Measurements from ENCODE around the gene ROBO1. TPM values are rescaled to one million over a fixed set of nuclear protein-coding genes. Genes with fewer than 3 reads are reported as not detected.

ROBO1 gene
- total and polyA plus RNA-seq, 2 of the 8 experiments (the other 6 are each of a cell fraction or from before 2014, with no cell fraction given) = 51.4 to 91.0 TPM

DNA sequence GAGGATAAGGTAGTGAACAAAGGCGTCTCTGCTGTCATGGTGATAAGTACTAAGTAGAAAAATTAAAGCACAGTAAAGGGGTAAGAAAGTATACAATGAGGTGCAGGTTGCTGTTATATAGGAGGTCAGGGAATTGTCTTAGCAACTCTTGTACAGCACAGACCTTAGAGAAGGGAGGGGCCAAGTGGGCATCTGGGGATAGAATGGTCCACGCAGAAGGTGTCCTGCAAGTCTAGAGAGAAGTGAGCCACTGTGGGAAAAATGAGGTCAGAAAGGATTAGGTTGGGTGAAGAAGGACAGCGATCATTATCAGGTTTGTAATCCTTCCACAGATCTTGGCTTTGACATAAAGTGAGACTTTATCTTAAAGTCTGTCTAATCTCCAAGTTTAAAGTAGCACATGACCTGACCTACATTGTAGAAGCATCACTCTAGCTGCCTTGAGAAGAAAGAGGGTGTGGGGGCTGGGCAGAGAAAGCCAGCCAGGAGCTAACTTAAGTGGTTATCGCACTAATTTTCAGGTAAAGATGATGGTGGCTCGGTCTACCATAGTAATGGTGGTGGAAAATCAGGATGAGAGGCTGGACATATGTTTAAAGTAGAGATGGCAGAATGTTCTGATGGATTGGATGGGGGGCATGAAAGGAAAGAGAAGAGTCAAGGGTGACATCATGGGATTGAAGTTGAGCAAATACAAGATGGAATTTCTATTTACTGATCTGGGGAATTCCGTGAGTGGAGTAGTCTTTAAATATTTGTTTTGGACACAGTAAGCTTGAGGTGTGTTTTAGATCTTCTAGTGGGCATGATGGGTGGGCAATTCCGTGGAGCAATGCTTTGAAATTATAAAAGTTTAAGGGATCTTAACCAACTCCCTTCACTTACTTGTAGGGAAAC is 919.2 kb downstream of the ROBO1 start:
- no peak overlapping the region for H3K27ac ChIP-seq (ENCODE audit: low read depth, low read length)
- no peak for FAIRE-seq
- DNase-seq (ENCODE audit: low read depth in 1 of 2, low spot score in 2 of 2) = no peak
- H2AFZ ChIP-seq (ENCODE audit: low read length) = no peak overlapping the region
- no peak overlapping the region for H2BK12ac ChIP-seq (ENCODE audit: low read depth, low read length)
- no peaks in the 10 kb centered on the region for H3K9me3 ChIP-seq (ENCODE audit: insufficient read depth in 2 of 2, low read depth in 1 of 2, low read length in 1 of 2)
- H3K27me3 ChIP-seq (replicated peaks in 1 of 4; ENCODE audit: control insufficient read depth in 3 of 4, extremely low read depth in 1 of 4, insufficient read depth in 3 of 4, low read length in 3 of 4) = no peaks in the 10 kb centered on the region
- no peaks in the 10 kb centered on the region for H4K20me1 ChIP-seq (replicated peaks in 1 of 2; ENCODE audit: control insufficient read depth in 1 of 2, insufficient read depth in 2 of 2, low read length in 2 of 2)
- ChIA-PET CTCF (ENCODE audit: partially characterized antibody) (interaction anchor here (0.6 to 1.1 kb wide), 3 partner anchors 184 to 649 kb away, joined by 3 to 4 read pairs (median 3); no protein-coding TSS in a partner anchor), POLR2A (ENCODE audit: partially characterized antibody) (no interaction called here)
- H2BK20ac ChIP-seq (ENCODE audit: low read length) = no peak overlapping the region
- WGBS, 2 experiments (ENCODE audit: extremely low coverage in 1 of 2, insufficient coverage in 1 of 2, insufficient read length in 1 of 2, insufficient replicate concordance in 2 of 2, low coverage in 1 of 2, low lambda C conversion rate in 2 of 2, missing lambda C conversion rate in 1 of 2) = 90% methylated on average over 7 of the region's 7 CpGs; no CpG with 5 or more reads in 1 of the 2 experiments
- H3K56ac ChIP-seq (replicated peaks; ENCODE audit: insufficient read length, low read depth, low read length) = no peak overlapping the region
- no peaks in the 10 kb centered on the region for H3K36me3 ChIP-seq (ENCODE audit: control insufficient read depth in 2 of 4, insufficient read depth in 4 of 4, low read length in 3 of 4)
- no peak overlapping the region for H4K5ac ChIP-seq (ENCODE audit: insufficient read length, low read depth, low read length)
- no peak overlapping the region for H3K23ac ChIP-seq (ENCODE audit: insufficient read length)
- H3K4me1 ChIP-seq (replicated peaks in 1 of 4; ENCODE audit: control insufficient read depth in 3 of 4, insufficient read depth in 4 of 4, low read length in 3 of 4) = peaks cover 0 to 3% (median 0%) of the 10 kb centered on the region in 4 experiments; a peak in 1 of 7 replicates
- H3K4me3 ChIP-seq (ENCODE audit: extremely low read depth in 1 of 4, insufficient read depth in 2 of 4, low read depth in 3 of 4, low read length in 4 of 4) = no peak overlapping the region
- no peak overlapping the region for H2BK120ac ChIP-seq (replicated peaks; ENCODE audit: low read depth, low read length)
- no peak overlapping the region for H2AK5ac ChIP-seq (ENCODE audit: low read depth, low read length)
- no peaks in the 10 kb centered on the region for H3K79me1 ChIP-seq (ENCODE audit: low read depth, low read length)
- no peak overlapping the region for H3K18ac ChIP-seq (ENCODE audit: extremely low read depth, low read length)
- H3K4me2 ChIP-seq (ENCODE audit: insufficient read depth in 1 of 2, low read depth in 2 of 2, low read length in 2 of 2) = no peak overlapping the region
- H3K14ac ChIP-seq (ENCODE audit: insufficient read length) = no peak overlapping the region
- no peak overlapping the region for H3K9ac ChIP-seq (replicated peaks in 1 of 4; ENCODE audit: extremely low read depth in 1 of 4, low read depth in 3 of 4, low read length in 3 of 4)
- H3K4ac ChIP-seq (replicated peaks; ENCODE audit: insufficient read length, low read depth, low read length) = no peak overlapping the region
- H4K91ac ChIP-seq (replicated peaks; ENCODE audit: insufficient read length, low read length) = no peak overlapping the region
- no peak overlapping the region for H2BK5ac ChIP-seq (ENCODE audit: low read depth, low read length)
- no peak overlapping the region for H2BK15ac ChIP-seq (ENCODE audit: low read length)
- H3K23me2 ChIP-seq (ENCODE audit: low read depth, low read length) = no peaks in the 10 kb centered on the region; the same call in 1 of the 2 replicates
- H4K8ac ChIP-seq (ENCODE audit: extremely low read depth, insufficient read depth, low read length) = no peak overlapping the region
- peaks cover 0 to 4% of the 10 kb centered on the region in 2 experiments; a peak in 2 of 4 replicates for H3K79me2 ChIP-seq (ENCODE audit: control insufficient read depth in 1 of 2, insufficient read depth in 2 of 2, low read length in 2 of 2)
- TF ChIP-seq RNF2 (IDR thresholded peaks at IDR 0.05; ENCODE audit: borderline replicate concordance, low read depth, low read length, missing control alignments, poor library complexity, severe bottlenecking) (no peak), CHD2 (IDR thresholded peaks at IDR 0.05; ENCODE audit: low read length) (no peak), CREB1 (IDR thresholded peaks at IDR 0.05) (no peak), ASH2L (IDR thresholded peaks at IDR 0.05; ENCODE audit: low read length) (no peak), CBX5 (IDR thresholded peaks at IDR 0.05; ENCODE audit: low read depth, low read length) (no peak), GABPA (IDR thresholded peaks at IDR 0.05; ENCODE audit: borderline replicate concordance, insufficient read depth, low read length) (no peak), SP1 (IDR thresholded peaks at IDR 0.05; ENCODE audit: low read depth, low read length) (no peak), HDAC2 (IDR thresholded peaks at IDR 0.05; ENCODE audit: borderline replicate concordance in 1 of 2, low read depth in 2 of 2, low read length in 2 of 2) (no peak), SIRT6 (IDR thresholded peaks at IDR 0.05; ENCODE audit: low read length) (no peak), GTF2F1 (IDR thresholded peaks at IDR 0.05; ENCODE audit: borderline replicate concordance, low read depth, low read length) (no peak), BRCA1 (IDR thresholded peaks at IDR 0.05; ENCODE audit: low read depth, low read length) (no peak)
- TF ChIP-seq, protein P1, sequence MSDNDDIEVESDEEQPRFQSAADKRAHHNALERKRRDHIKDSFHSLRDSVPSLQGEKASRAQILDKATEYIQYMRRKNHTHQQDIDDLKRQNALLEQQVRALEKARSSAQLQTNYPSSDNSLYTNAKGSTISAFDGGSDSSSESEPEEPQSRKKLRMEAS (IDR thresholded peaks at IDR 0.05) = no peak
